OCI-LY1 (cell line): ENCODE results near the gene LRRC32.

Experiments
- H2AFZ ChIP-seq: fragments of 200-600 bp; sonication (generic), shearing (Covaris generic); 2 replicates; pipeline ENCODE4 v1.6.0; 2014; ENCODE audit warnings: antibody characterized with exemption, mild to moderate bottlenecking, low read length
- H3F3A ChIP-seq: fragments of 200-600 bp; sonication (generic), shearing (Covaris generic); 2 replicates; pipeline ENCODE4 v1.6.0; 2014; ENCODE audit warnings: mild to moderate bottlenecking, antibody characterized with exemption, low read length, moderate library complexity; ENCODE audit not compliant: insufficient read depth
- H3K27ac ChIP-seq: fragments of 200-600 bp; sonication (generic); 2 replicates; pipeline ENCODE4 v1.5.1; 2014; ENCODE audit warnings: low read length, mixed run types, mild to moderate bottlenecking, low read depth; ENCODE audit not compliant: poor library complexity, severe bottlenecking
- H3K27me3 ChIP-seq: fragments of 200-600 bp; sonication (generic); 2 replicates; pipeline ENCODE4 v1.6.0; 2014; ENCODE audit warnings: antibody characterized with exemption, mild to moderate bottlenecking, low read length, moderate library complexity; ENCODE audit not compliant: insufficient read depth
- H3K36me3 ChIP-seq: fragments of 200-600 bp; sonication (generic); 2 replicates; pipeline ENCODE4 v1.6.1; 2014; ENCODE audit warnings: mild to moderate bottlenecking, antibody characterized with exemption, low read length, moderate library complexity, mixed read lengths; ENCODE audit not compliant: insufficient read depth
- H3K4me1 ChIP-seq: fragments of 200-600 bp; sonication (generic); 2 replicates; pipeline ENCODE4 v1.5.1; 2014; ENCODE audit warnings: mild to moderate bottlenecking, low read length, moderate library complexity; ENCODE audit not compliant: insufficient read depth, severe bottlenecking
- H3K4me2 ChIP-seq: fragments of 200-600 bp; sonication (generic), shearing (Covaris generic); 2 replicates; pipeline ENCODE4 v1.6.1; 2014; ENCODE audit warnings: low read length
- H3K4me3 ChIP-seq: fragments of 200-600 bp; sonication (generic); 2 replicates; pipeline ENCODE4 v1.5.1; 2014; ENCODE audit warnings: low read length, low read depth, mild to moderate bottlenecking, mixed read lengths; ENCODE audit not compliant: poor library complexity, severe bottlenecking
- H3K79me2 ChIP-seq: fragments of 200-600 bp; shearing (Covaris generic); 2 replicates; pipeline ENCODE4 v1.6.1; 2016; ENCODE audit warnings: mixed run types, low read length, mixed read lengths; ENCODE audit not compliant: insufficient read depth
- H3K9ac ChIP-seq: fragments of 200-600 bp; sonication (generic), shearing (Covaris generic); 2 replicates; pipeline ENCODE4 v1.6.1; 2014; ENCODE audit warnings: mild to moderate bottlenecking, low read length, mixed read lengths
- H3K9me2 ChIP-seq: fragments of 200-600 bp; sonication (generic), shearing (Covaris generic); 2 replicates; pipeline ENCODE4 v1.6.1; 2014; ENCODE audit warnings: low read depth, mild to moderate bottlenecking, low read length, mixed read lengths
- H3K9me3 ChIP-seq: fragments of 200-600 bp; shearing (Covaris generic); 2 replicates; pipeline ENCODE4 v1.6.1; 2014; ENCODE audit warnings: low read length, mixed read lengths
- H4K20me1 ChIP-seq: fragments of 200-600 bp; sonication (generic), shearing (Covaris generic); 2 replicates; pipeline ENCODE4 v1.6.0; 2016; ENCODE audit warnings: mild to moderate bottlenecking, low read length; ENCODE audit not compliant: insufficient read depth
- EZH2 ChIP-seq: fragments of 200-600 bp; sonication (generic), shearing (Covaris generic); IDR thresholded peaks from 2 replicates; pipeline ENCODE4 v1.8.0; 2017; ENCODE audit warnings: borderline replicate concordance, mixed run types, mild to moderate bottlenecking, antibody characterized with exemption, low read length, moderate library complexity, mixed read lengths
- TF ChIP-seq, protein P1 (sequence below): fragments of 200-600 bp; sonication (generic), shearing (Covaris generic); IDR thresholded peaks from 2 replicates; pipeline ENCODE4 v1.5.1; 2017; ENCODE audit warnings: mild to moderate bottlenecking, antibody characterized with exemption, low read length, moderate library complexity, mixed read lengths

Gene LRRC32, protein sequence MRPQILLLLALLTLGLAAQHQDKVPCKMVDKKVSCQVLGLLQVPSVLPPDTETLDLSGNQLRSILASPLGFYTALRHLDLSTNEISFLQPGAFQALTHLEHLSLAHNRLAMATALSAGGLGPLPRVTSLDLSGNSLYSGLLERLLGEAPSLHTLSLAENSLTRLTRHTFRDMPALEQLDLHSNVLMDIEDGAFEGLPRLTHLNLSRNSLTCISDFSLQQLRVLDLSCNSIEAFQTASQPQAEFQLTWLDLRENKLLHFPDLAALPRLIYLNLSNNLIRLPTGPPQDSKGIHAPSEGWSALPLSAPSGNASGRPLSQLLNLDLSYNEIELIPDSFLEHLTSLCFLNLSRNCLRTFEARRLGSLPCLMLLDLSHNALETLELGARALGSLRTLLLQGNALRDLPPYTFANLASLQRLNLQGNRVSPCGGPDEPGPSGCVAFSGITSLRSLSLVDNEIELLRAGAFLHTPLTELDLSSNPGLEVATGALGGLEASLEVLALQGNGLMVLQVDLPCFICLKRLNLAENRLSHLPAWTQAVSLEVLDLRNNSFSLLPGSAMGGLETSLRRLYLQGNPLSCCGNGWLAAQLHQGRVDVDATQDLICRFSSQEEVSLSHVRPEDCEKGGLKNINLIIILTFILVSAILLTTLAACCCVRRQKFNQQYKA

DNA sequence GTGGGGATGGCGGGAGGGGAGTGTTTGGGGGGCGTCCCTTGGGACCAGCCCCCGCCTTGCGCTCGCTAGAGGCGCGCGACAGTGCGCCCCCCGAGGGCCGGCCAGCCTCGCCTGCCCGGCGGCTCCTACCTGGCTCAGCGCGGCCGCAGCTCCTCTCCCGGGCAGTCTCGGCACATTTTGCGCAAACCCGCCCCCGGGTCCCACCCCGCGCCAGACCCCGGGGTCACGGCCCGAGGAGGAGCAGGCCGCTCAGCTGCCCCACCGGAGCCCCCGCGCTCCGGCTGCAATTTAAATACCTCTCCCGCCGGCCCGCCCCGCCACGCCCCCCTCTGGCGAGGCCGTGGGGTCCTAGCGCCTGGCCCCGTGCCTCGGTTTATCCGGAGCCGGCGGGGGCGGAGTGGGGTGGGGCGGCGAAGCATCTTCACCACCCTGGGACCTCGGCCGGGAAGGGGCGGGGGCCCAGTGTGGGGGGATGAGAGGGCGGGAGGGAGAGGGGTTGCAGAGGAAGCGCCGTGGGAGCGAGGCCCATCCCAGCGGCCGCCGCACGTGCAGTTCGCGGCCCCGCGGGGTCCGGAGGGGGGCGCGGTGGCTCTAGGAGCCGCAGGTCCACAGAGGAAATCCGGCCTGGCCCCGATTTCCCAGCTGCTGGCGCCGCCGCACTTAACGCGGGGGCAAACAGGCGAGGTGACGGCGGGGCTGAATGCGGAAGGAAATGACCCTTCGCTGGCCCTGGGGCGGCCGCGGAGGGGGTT is at the start of gene LRRC32:
Gene LRRC32 (minus strand): TSS at position 263 of the 752 bp plus-strand sequence. CDS start 4,793 bp downstream, outside the sequence.
- Histone ChIP-seq H4K20me1 (no peaks in the 10 kb centered on the region), H3K9ac (peak within 1 kb of the TSS; percentile 40; the same call in 1 of the 2 replicates), H3K79me2 (no peaks in the 10 kb centered on the region), H2AFZ (no peak within 1 kb of the TSS), H3F3A (no peaks in the 10 kb centered on the region), H3K27me3 (no peaks in the 10 kb centered on the region), H3K36me3 (no peaks in the 10 kb centered on the region), H3K9me2 (no peaks in the 10 kb centered on the region), H3K27ac (peak within 1 kb of the TSS; percentile 82), H3K4me2 (peak within 1 kb of the TSS; percentile 67), H3K9me3 (no peaks in the 10 kb centered on the region), H3K4me3 (peak within 1 kb of the TSS; percentile 61), H3K4me1 (peaks cover 80% of the 10 kb centered on the region)
- TF ChIP-seq, protein P1, sequence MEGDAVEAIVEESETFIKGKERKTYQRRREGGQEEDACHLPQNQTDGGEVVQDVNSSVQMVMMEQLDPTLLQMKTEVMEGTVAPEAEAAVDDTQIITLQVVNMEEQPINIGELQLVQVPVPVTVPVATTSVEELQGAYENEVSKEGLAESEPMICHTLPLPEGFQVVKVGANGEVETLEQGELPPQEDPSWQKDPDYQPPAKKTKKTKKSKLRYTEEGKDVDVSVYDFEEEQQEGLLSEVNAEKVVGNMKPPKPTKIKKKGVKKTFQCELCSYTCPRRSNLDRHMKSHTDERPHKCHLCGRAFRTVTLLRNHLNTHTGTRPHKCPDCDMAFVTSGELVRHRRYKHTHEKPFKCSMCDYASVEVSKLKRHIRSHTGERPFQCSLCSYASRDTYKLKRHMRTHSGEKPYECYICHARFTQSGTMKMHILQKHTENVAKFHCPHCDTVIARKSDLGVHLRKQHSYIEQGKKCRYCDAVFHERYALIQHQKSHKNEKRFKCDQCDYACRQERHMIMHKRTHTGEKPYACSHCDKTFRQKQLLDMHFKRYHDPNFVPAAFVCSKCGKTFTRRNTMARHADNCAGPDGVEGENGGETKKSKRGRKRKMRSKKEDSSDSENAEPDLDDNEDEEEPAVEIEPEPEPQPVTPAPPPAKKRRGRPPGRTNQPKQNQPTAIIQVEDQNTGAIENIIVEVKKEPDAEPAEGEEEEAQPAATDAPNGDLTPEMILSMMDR, result no peak
- no peak for TF ChIP-seq EZH2

DNA sequence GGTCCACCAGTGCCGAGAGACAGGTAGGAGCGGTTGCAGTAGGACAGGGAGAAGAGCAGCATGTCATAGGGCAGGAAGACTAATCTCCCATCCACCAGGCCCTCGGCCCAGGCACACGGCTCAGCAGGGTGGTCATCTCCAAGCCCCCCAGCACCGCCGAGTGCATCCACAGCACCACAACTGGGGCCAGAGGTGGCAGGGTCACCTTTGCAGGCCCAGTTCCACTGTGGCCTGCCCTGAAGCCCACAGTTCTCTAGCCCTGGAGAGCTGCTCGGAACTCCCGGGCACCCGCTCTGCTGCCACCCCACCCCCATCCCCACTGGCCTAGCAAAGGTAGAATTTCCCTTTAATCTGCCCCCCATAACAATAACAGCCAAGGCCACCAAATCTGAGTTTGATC is 49.1 kb upstream of the LRRC32 start:
- no peak overlapping the region for H3K27ac ChIP-seq
- no peak overlapping the region for H3K4me3 ChIP-seq
- no peaks in the 10 kb centered on the region for H3K4me1 ChIP-seq
- H3K9me3 ChIP-seq, result no peaks in the 10 kb centered on the region
- H3K36me3 ChIP-seq, result no peaks in the 10 kb centered on the region
- no peak overlapping the region for H3K4me2 ChIP-seq
- H3F3A ChIP-seq, result no peaks in the 10 kb centered on the region
- no peaks in the 10 kb centered on the region for H3K79me2 ChIP-seq
- TF ChIP-seq EZH2, result no peak
- TF ChIP-seq, protein P1, result no peak
- H3K9me2 ChIP-seq, result no peaks in the 10 kb centered on the region
- H3K27me3 ChIP-seq, result no peaks in the 10 kb centered on the region
- no peak overlapping the region for H2AFZ ChIP-seq
- no peaks in the 10 kb centered on the region for H4K20me1 ChIP-seq
- no peak overlapping the region for H3K9ac ChIP-seq

DNA sequence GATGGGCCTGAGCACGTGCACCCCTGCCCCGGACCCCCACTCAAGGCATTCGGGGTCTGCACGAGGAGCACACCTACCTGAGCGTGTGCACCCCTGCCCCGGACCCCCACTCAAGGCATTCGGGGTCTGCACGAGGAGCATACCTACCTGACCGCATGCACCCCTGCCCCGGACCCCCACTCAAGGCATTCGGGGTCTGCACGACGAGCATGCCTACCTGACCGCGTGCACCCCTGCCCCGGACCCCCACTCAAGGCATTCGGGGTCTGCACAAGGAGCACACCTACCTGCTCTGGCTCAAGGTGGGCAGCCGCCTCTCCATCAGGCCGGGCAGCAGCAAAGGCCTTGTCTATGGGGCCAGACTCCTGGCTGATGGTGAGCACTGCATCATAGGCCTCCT is 48.7 kb upstream of the LRRC32 start:
- H3K79me2 ChIP-seq, result no peaks in the 10 kb centered on the region
- no peaks in the 10 kb centered on the region for H4K20me1 ChIP-seq
- H3K27ac ChIP-seq, result no peak overlapping the region
- no peak overlapping the region for H3K9ac ChIP-seq
- no peaks in the 10 kb centered on the region for H3K4me1 ChIP-seq
- H3K9me2 ChIP-seq, result no peaks in the 10 kb centered on the region
- no peak overlapping the region for H3K4me3 ChIP-seq
- no peak for TF ChIP-seq EZH2
- TF ChIP-seq, protein P1, result no peak
- no peak overlapping the region for H3K4me2 ChIP-seq
- H3K9me3 ChIP-seq, result no peaks in the 10 kb centered on the region
- H3K36me3 ChIP-seq, result no peaks in the 10 kb centered on the region
- no peaks in the 10 kb centered on the region for H3F3A ChIP-seq
- no peaks in the 10 kb centered on the region for H3K27me3 ChIP-seq
- no peak overlapping the region for H2AFZ ChIP-seq
